Left lung (tissue), 10 donors: ENCODE results near the gene CDC42EP5. TPM values are rescaled to one million over a fixed set of nuclear protein-coding genes. Genes with fewer than 3 reads are reported as not detected.

Source experiments
- ATAC-seq: fragments of 200-7000 bp; cut with Tn5 transposase; one replicate; pipeline ENCODE4 v1.9.1; 2020; ENCODE audit warnings: moderate library complexity
- DNase-seq, 4 donors: peaks; one replicate each; pipeline ENCODE4 v3.0.0-alpha.2; 2013 to 2020
- H3K27ac ChIP-seq, 2 donors: fragments of 200-600 bp; sonication (generic) in 1 of 2; one replicate each; pipeline versions ENCODE4 v1.5.0 to v1.8.0; 2020 to 2021
- H3K27me3 ChIP-seq, 2 donors: fragments of 200-600 bp; sonication (generic) in 1 of 2; one replicate each; pipeline versions ENCODE4 v1.5.0 to v1.8.0; 2020 to 2021
- H3K36me3 ChIP-seq, 2 donors: fragments of 200-600 bp; sonication (generic) in 1 of 2; one replicate each; pipeline versions ENCODE4 v1.5.0 to v1.8.0; 2020 to 2021
- H3K4me1 ChIP-seq, 2 donors: fragments of 200-600 bp; one replicate each; pipeline ENCODE4 v1.8.0; 2021
- H3K4me3 ChIP-seq, 2 donors: fragments of 200-600 bp; sonication (generic) in 1 of 2; one replicate each; pipeline versions ENCODE4 v1.5.0 to v1.8.0; 2020 to 2021; ENCODE audit warnings: mild to moderate bottlenecking in 1 of 2
- H3K9me3 ChIP-seq, 2 donors: fragments of 200-600 bp; sonication (generic) in 1 of 2; one replicate each; pipeline versions ENCODE4 v1.5.0 to v1.8.0; 2020 to 2021
- CTCF ChIP-seq, 2 donors: fragments of 200-600 bp; sonication (generic) in 1 of 2; IDR thresholded peaks; one replicate each; pipeline versions ENCODE4 v1.5.0 to v1.8.0; 2021; ENCODE audit warnings: antibody characterized with exemption in 2 of 2
- intact Hi-C, 2 donors: fragments of 100-400 bp; cut with DNase I; formaldehyde crosslinking; loops; one replicate each; pipeline versions ENCODE4 v1.11.2 to v1.14.2; 2022
- polyA plus RNA-seq, 6 donors: library from polyadenylated mRNA; unstranded; fragments of 120-200 nt; gene quantifications; one replicate each; pipeline ENCODE4 v1.2.1, GENCODE V29; 2013; ENCODE audit not compliant: insufficient read length in 6 of 6
- total RNA-seq, 2 donors: library from RNA; stranded (reverse); fragmentation: NEBNext Ultra II Directional; extraction: Animal tissue kit (Norgen Biotek cat#: 25700); gene quantifications; one replicate each; pipeline ENCODE4 v1.2.1, GENCODE V29; 2021
- donor health status: DM: no; HTN: yes; CAD: no.
- donor health status: DM: no; HTN: no; CAD: no.

CDC42EP5 gene
- total and polyA plus RNA-seq, 8 donors, result 20.4 to 57.6 (median 31.1) TPM

GRCh38 chr19:54425382-54425723 is 47.7 kb downstream of the CDC42EP5 start:
- intact Hi-C loops, result no loop called here
- TF ChIP-seq CTCF (IDR thresholded peaks at IDR 0.05), result no peak
- Histone ChIP-seq H3K4me3 (no peak overlapping the region), H3K4me1 (peaks cover 0 to 1% of the 10 kb centered on the region in 2 donors), H3K27ac (no peak overlapping the region), H3K27me3 (peaks cover 0 to 96% of the 10 kb centered on the region in 2 donors), H3K9me3 (no peaks in the 10 kb centered on the region), H3K36me3 (no peaks in the 10 kb centered on the region)
- DNase-seq (no peak), ATAC-seq (no peak)

GRCh38 chr19:54424660-54425381 is 48.3 kb downstream of the CDC42EP5 start:
- DNase-seq (no peak), ATAC-seq (no peak)
- Histone ChIP-seq H3K27ac (no peak overlapping the region), H3K9me3 (no peaks in the 10 kb centered on the region), H3K4me1 (no peaks in the 10 kb centered on the region), H3K4me3 (no peak overlapping the region), H3K36me3 (no peaks in the 10 kb centered on the region), H3K27me3 (peaks cover 0 to 96% of the 10 kb centered on the region in 2 donors)
- intact Hi-C loops, result no loop called here
- TF ChIP-seq CTCF (IDR thresholded peaks at IDR 0.05), result no peak

- Histone ChIP-seq H3K27me3 (peaks cover 0 to 96% of the 10 kb centered on the region in 2 donors), H3K36me3 (no peaks in the 10 kb centered on the region), H3K9me3 (no peaks in the 10 kb centered on the region), H3K27ac (no peak overlapping the region), H3K4me1 (no peaks in the 10 kb centered on the region), H3K4me3 (no peak overlapping the region)
- TF ChIP-seq CTCF (IDR thresholded peaks at IDR 0.05), result no peak
- intact Hi-C loops, result no loop called here
- DNase-seq (no peak), ATAC-seq (no peak)
Observed at GRCh38 chr19:54424201-54424600, 48.9 kb downstream of the CDC42EP5 start.

GRCh38 chr19:54422136-54422535 is 51.0 kb downstream of the CDC42EP5 start:
- peaks cover 4 to 99% of the 10 kb centered on the region in 2 donors for H3K27me3 ChIP-seq
- H3K27ac ChIP-seq, result no peak overlapping the region
- H3K36me3 ChIP-seq, result no peaks in the 10 kb centered on the region
- DNase-seq (no peak), ATAC-seq (no peak)
- peaks cover 0 to 13% of the 10 kb centered on the region in 2 donors for H3K4me1 ChIP-seq
- H3K4me3 ChIP-seq, result no peak overlapping the region
- no peaks in the 10 kb centered on the region for H3K9me3 ChIP-seq
- TF ChIP-seq CTCF (IDR thresholded peaks at IDR 0.05), result no peak
- intact Hi-C loops, result no loop called here

- intact Hi-C loops, result no loop called here
- peaks cover 10 to 100% of the 10 kb centered on the region in 2 donors for H3K27me3 ChIP-seq
- no peak overlapping the region for H3K27ac ChIP-seq
Observed at GRCh38 chr19:54421521-54421920, 51.6 kb downstream of the CDC42EP5 start.

More at GRCh38 chr19:54421521-54421920, 51.6 kb downstream of the CDC42EP5 start:
- DNase-seq (no peak), ATAC-seq (no peak)
- no peaks in the 10 kb centered on the region for H3K36me3 ChIP-seq
- peaks cover 0 to 13% of the 10 kb centered on the region in 2 donors for H3K4me1 ChIP-seq
- no peaks in the 10 kb centered on the region for H3K9me3 ChIP-seq
- TF ChIP-seq CTCF (IDR thresholded peaks at IDR 0.05), result no peak
- H3K4me3 ChIP-seq, result no peak overlapping the region
